CD4-positive, alpha-beta T cell treated with Interleukin-6 at 100 ng/mL for 8 hours (primary cell): ENCODE measurements around the gene ALPL.

ENCODE experiments used
- DNase-seq: peaks from one replicate; pipeline ENCODE4 v3.0.0-alpha.2; 2020; ENCODE audit warnings: mixed read lengths, low spot score

Gene ALPL

DNA sequence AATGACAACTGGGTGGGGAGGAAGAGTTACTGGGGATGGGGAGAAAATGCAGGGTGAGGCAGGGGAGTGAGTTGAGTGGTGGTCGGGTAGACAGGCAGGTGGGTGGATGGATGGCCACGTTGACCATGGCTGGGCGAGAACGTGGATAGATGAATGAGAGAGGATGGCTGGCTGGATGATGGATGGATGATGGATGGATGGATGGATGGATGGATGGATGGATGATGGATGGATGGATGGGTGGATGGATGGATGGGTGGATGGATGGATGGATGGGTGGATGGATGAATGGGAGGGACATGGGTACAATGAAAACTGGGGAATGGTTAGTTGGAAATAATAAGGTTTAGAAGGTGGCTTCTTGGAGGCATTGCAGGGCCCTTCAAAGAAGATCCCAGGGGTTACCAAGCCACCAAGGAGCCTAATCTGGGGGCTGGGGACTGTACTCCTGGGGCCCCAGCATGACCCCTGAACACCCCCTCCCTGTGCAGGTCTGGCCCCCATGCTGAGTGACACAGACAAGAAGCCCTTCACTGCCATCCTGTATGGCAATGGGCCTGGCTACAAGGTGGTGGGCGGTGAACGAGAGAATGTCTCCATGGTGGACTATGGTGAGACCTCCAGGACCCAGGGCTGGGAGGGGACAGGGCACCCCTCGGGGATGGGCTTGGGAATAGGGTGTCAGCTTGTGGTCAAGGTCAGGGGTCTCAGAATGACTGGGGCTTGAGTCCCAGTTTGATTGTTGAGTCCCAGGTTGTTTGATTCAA lies 67.0 kb downstream of the ALPL start:
- no peak for DNase-seq

DNA sequence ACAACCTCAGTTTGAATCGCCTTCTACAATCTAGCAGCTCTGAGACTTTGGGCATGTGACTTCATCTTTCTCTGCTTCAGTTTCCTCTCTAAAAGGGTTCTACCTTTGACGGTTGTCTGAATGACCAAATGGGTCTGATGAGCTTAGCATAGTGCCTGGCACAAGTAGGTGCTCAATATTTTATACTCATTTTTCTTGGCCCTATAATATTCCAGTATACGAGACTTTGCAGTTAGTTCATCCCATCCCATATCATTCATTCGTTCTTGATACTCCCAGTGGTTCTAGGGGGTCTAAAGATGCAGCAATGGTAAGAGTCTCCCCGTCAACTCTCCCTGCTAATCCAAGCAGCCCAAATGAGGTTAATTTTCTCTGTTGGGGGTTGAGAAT lies 67.6 kb downstream of the ALPL start:
- no peak for DNase-seq

DNA sequence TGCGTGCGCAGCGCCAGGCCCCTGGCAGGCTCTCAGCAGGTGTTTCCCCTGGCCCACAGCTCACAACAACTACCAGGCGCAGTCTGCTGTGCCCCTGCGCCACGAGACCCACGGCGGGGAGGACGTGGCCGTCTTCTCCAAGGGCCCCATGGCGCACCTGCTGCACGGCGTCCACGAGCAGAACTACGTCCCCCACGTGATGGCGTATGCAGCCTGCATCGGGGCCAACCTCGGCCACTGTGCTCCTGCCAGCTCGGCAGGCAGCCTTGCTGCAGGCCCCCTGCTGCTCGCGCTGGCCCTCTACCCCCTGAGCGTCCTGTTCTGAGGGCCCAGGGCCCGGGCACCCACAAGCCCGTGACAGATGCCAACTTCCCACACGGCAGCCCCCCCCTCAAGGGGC lies 68.1 kb downstream of the ALPL start:
- DNase-seq = no peak

DNA sequence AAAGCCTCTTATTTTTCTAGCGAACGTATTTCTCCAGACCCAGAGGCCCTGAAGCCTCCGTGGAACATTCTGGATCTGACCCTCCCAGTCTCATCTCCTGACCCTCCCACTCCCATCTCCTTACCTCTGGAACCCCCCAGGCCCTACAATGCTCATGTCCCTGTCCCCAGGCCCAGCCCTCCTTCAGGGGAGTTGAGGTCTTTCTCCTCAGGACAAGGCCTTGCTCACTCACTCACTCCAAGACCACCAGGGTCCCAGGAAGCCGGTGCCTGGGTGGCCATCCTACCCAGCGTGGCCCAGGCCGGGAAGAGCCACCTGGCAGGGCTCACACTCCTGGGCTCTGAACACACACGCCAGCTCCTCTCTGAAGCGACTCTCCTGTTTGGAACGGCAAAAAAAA lies 68.7 kb downstream of the ALPL start:
- DNase-seq = no peak

DNA sequence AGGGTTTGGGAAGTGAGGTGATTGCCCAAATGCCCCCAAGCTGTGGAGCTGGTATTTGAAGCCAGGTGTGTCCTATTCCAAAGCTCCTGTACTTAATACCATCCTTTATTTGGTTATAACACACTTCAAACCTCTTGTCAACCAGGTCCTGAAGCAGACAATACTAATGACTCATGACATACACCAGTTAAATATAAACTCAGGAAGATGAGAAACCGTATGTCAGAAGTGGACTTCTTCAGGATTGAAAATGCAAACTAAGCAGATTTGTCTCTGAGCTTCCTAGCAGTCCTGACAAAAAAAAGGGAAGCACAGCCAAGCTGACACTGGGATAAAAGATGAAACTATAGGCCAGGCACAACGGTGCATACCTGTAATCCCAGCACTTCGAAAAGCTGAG lies 70.6 kb downstream of the ALPL start:
- no peak for DNase-seq

DNA sequence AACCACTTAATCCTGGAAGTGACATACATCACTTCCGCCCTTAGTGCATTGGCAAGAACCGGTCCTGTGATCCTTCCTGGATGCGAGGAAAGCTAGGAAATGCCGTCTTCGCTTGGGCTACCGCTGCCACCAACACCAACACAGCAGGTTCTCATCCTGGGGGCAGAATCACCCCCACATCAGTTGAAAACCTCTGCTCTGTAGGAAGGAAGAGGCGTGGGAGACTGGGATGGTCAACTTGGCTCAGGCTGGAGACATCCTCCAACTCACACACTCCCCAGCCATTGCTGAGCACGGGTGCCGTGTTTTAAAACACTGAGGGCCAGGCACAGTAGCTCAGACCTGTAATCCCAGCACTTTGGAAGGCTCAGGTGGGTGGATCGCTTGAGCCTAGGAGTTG lies 74.9 kb downstream of the ALPL start:
- DNase-seq = no peak

DNA sequence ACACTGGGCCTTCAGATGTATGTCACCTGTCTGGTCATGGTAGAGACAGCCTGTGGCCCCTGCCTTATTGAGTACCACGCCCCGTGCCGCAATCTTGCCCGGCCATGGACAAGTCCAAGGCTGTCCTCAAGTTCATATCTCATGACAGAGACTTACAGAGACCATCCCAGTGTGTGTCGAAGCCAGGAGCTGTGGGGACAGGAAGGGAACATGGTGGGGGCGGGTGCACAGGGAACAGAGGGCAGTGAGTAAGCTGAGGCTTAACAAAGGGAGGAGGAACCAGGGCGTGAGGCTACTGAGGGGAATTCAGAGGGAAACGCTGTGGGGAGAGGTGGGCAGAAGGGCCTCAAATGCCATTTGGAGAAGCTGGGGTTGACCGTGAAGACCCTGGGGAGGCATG lies 75.8 kb downstream of the ALPL start:
- DNase-seq = no peak

DNA sequence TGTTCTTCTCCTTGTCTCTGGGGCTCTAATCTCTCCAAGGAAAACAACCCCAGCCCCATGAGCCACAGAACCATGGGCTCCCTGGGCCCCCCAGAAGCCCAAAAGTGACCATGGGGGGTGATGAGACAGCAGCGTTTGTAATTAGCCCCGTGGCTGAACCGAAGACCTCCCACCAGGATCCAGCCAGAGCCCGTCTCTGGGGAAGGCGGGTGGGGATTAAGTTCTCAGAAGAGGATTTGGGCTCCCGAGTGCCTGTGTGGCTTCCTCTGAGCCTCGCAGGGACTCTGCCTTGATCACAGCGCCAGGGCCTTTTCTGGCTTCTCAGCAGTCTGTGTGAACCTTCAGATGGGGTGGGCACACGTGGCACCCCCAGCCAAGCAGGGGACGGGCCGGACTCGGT lies 77.0 kb downstream of the ALPL start:
- no peak for DNase-seq

DNA sequence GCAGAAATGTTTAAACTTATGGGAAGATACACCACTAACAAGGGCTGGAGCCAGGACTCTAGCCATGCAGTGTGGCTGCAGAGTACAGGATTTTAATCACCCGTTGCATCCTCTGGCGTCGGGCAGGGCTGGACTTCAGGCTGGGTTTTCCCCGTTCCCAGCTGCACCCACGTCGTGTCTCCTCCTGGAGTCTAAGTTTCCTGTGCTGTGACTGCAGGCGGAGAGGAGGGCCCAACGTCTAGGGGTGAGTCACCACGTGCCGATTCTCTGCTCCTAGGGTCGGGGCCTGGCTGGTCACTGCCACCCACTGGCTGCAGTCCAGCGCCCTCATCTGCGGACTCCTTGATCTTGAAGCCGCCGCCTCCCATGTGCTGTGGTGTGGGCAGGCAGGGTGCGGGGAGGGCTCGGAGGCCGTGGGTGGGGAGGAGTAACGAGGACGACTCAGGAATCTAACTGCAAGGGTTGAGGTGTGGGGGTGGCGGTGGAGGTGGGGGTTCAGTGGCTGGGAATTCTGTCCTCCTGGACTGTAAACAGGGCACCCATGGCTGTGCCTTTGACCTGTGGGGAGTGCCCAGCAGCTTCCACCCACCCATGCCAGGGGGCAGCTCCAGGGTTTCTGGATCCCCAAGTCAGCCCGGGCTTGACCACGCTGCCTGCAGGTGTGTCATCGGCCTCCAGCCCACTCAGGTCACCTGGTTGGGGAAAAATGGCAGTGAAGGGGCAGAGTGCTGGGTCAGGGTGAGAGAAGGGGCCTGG lies 77.8 kb downstream of the ALPL start:
- no peak for DNase-seq

DNA sequence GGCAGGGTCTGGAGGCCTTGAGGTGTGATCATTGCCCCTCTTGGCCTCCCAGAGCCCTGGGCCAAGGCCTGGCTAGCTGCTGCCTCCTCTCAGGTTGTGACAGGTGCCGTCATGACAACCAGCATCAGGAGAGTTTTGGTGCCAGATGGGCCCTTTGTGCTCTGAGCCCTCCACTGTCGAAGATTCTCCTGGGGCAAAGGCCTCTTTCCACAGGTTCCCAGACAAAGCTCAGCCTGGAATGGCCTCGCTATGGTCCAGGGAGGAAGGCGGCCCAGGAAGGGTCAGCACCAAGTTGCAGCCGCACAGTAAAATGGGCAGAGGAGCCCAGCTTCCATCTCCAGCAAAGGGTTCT lies 78.4 kb downstream of the ALPL start:
- no peak for DNase-seq

DNA sequence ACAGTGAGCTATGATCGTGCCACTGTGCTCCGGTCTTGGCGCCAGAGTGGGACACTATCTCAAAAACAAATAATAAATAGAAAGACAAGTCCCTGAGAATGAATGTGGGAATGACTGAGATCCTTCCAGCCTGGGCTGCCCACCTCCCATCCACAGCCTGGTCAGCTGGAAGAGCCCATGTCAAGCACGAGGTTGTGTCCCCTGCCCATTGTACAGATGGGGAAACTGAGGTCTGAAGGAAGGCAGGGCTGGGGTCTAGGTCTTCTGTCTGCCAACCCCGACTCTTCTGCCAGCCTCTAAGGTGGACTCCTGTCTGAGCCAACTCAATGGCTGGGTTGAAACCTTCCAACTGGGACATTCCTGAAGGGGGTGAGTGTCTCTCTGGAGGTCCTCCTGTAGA lies 80.4 kb downstream of the ALPL start:
- DNase-seq = no peak

DNA sequence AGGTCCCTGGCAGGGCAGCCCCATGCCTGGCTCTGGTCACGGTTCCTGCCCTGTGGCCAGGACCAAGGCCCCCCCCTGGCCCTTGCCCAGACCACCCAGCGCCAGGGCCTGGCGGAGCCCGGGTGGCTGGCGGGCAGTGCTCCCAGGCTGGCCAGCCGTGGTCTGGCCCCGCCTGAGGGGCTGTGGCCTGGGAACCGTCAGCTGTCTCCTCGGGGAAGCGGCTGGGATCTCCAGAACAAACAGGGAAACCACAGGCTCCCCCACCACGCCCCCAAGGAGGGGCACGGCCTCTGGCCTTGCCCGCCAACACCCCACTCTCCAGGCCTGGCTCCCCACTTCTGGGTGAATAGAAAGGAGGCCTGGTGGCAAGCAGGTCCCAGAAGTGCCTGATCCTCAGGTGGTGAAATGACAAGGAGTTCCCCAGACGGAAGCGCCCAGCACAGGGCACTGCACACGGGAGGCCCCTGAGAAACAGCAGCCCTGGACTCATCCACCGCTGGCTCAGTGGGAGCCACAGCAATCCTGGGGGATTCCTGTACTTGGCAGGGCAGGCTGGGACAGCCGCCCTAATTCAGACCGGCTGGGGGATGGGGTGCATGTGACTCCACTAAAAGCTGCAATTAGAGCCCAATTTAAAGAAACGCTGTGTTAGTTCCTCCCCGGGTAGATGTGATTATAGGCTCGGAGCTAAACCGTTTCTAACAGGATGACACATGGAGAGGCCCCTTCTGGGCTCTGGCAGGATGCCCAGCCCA lies 81.1 kb downstream of the ALPL start:
- DNase-seq = no peak

DNA sequence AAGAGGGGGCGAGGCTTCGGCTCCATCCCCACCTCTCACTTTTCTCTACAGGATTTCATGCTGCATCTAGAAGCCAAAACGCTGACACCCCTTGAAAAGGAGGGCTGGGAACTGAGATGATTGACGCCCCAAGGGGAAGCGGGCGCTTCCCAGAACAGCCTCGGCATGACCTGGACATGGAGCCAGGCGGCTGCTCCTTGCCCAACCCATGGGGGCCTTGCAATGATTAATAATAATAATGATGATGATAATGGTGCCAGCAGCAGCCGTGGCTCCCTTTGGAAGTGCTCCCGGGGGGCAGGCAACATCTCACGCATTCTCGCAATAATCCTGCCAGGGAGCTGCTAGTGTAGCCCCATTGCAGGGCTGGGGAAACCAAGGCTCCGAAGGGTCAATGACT lies 81.7 kb downstream of the ALPL start:
- DNase-seq = no peak

DNA sequence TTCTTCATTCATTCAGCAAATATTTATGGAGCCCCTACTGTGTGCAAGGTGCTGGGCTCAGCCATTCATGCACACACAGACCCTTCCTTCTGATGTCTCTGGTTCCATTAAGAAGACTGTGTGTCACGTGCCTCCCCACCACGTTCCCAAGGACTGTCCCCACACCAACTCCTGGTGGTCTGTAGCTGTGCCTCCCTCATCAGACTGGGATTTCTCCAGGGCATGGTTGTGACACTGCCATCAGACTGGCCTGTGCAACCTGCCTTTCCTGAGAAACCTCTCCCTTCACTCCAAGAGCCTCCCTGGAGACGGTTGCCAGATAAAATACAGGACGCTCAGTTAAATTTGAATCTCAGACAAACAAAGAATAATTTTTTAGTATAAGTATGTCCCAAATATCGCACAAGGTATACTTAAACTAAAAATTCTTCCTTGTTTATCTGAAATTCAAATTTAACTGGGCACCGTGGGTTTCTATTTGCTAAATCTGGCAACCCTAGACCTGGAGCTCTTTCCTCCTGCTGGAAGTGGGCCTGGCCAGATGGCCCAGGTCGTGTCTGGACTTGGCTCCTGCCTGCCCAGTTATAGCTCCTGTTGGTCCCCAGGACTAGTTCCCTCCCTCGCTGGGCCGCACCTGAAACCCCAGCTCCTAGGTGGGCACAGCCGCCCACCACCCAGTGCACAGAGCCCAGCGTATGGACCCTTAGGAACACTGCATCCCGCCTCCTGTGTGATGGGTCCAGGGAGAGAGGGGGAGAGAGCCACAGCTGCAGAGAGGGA lies 83.1 kb downstream of the ALPL start:
- no peak for DNase-seq

DNA sequence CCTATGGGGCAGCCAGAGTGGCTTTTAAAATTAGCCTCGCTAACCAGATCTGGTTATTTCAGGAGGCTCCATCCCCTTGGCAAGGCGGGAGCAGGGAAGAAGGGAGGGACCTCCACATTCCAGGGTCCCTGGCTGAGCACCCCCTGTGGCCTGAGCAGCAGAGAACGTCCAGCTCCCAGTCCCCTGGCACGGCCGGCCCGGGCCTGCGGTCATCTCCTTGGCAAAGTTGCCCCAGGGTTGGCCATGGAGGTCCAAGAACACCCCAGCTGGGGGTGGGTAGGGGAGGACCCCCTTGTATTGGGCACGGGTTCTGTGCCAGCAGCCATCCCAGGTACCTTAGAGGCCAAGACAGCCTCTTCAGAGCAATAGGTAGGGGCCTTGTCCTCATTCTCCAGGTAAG lies 84.0 kb downstream of the ALPL start:
- DNase-seq = no peak

DNA sequence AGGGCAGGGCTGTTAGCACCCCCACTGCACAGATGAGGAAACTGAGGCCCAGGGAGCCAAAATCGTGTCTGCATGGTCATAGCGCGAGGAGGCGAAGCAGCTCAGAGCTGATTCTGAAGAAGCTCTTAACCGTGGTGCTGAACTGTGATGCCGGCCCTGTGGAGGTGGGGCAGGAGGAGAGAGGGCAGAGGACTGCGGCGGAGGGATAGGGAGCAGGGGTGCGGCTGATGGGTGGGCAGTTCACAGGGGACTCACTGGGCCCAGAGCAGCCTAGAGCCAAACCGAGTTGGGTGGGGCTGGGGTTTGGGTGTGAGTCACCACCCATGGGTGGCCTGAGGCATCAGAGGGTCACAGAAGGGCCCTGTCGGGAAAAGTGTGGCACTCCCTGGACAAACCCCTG lies 85.3 kb downstream of the ALPL start:
- no peak for DNase-seq

DNA sequence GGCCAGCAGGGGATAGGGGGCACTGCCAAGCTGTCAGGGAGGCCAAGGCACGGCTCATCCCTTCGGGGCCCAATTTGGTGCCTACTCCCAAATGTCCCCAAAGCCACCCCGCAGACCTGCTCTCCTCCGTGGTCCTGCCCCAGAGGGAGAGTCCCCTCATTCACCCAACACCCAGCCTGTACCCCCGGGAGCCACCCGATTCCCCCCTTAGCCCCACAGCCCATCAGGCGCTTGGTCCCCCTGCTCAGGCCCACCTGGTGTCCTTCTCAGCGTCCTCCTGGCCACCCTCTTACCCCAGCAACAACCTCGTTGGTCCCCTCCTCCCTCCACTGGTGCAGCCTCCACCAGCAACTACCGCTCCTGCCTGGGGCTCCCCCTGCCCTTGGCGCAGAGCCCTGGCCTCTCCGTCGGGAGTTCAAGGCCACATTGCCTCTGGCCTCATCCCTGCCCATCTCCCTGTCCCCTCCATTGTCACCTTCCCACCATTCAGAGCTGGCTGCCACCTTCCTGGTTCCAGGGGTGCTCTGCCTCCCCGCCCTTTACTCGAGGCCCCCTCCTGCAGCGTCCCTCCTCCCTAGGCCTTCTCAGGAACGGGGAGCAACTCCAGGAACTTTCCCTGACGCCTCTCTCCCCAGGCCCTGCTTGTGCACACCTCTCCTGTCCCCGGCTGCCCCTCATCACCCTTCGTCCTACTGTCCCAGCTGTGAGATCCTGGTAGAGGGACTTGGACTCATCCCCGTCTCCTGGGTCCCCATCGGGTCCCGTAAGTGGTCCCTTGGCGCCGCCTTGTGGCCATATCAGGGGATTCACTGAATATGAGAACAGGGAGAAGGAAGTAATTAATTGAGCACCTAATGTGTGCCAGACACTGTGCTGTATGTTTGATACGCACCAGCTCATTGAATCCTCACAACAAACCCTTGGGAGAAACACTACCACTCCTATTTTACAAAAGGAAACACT lies 86.0 kb downstream of the ALPL start:
- no peak for DNase-seq

DNA sequence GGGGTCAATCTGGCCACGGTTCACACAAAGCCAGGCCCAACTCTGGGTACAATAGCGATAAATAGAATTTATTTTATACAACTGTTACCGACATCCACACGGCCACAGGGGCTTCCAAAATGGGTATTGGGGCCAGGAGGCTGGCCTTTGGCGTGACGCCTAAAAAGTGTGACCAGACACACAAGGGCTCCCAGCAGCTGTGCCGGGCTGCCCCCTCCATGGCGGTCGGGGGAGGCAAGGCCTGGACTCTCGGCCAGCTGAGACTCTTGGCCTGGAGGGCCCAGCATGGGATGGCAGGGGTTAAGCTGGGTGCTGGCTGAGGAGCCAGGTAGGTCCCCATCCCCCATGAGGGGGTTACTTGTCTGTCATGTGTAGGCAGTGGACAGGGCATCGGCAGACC lies 87.0 kb downstream of the ALPL start:
- DNase-seq = no peak

DNA sequence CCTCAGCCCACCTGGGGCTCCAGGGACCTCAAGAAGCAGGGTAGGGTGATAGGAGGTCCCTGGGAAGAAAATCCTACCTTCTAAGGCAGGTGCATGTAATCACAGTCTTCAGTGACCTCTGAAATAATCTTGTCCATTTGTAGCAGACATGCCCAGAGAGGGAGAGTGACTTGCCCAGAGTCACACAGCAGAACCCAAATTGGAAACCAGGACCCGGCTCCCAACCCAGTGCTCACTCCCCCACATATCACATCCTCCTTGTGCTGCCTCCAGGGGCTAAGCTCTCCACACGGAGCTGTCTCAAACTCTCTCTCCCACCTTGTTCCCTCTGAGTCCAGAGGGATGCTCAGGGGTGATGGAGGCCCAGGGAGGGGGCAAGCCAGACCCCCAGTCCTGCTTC lies 87.4 kb downstream of the ALPL start:
- DNase-seq = no peak

DNA sequence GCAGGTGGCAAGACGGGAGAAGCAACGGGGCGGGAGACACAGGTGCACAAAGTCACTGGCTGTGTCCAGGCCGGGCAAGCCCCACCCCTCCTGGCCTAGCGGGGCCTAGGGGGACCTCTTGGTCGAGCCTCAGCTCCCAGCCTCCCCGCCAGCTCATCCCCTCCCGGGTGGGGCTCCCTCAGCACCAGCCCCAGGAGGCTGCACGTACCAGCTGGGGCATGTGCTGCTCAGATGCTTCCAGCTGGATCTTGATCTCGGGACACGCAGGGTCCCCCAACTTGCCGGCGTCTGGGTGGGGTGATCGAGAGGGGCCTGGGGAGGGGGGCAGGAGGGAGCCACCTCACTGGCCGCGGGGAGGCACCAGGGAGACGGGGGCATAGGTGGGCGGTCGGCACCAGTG lies 88.5 kb downstream of the ALPL start:
- DNase-seq = no peak

DNA sequence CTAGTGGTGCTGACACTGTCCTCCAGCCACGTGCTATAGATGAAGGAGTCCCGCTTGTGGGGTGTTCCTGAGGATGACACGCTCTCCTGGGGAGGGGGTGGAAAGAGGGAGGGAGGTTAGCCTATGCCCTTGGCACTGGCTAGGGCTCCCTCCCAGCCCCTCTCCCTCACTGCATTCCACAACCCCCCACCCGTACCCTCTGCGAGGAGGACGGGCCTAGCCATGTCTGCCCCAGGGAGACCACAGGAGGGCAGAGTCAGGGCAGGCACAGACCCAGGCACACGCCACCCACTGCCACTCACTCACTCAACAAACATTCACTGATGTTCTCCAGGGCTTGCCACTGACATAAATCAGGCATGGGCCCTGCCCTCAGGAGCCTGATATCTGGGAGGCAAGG lies 89.2 kb downstream of the ALPL start:
- DNase-seq = no peak
